Breast epithelium (tissue), 4 donors: ENCODE results near the gene RAB27A. TPM values are rescaled to one million over a fixed set of nuclear protein-coding genes. Genes with fewer than 3 reads are reported as not detected.

Source experiments
- DNase-seq, 2 donors: peaks; one replicate each; pipeline ENCODE4 v3.0.0-alpha.2; 2019; ENCODE audit warnings: low spot score in 2 of 2
- H3K27ac ChIP-seq, 2 donors: fragments of 200-600 bp; sonication (generic) in 1 of 2; one replicate each; pipeline ENCODE4 v1.5.1; 2016 to 2019; ENCODE audit warnings: mild to moderate bottlenecking in 1 of 2
- H3K27me3 ChIP-seq, 2 donors: fragments of 200-600 bp; sonication (generic) in 1 of 2; one replicate each; pipeline versions ENCODE4 v1.5.1 to v1.6.0; 2017 to 2019; ENCODE audit warnings: control low read depth in 1 of 2, mild to moderate bottlenecking in 1 of 2
- H3K36me3 ChIP-seq: fragments of 200-600 bp; one replicate; pipeline ENCODE4 v1.5.1; 2019
- H3K4me1 ChIP-seq, 2 donors: fragments of 200-600 bp; sonication (generic); one replicate each; pipeline ENCODE4 v1.5.1; 2016 to 2019; ENCODE audit warnings: control low read depth in 1 of 2
- H3K4me3 ChIP-seq, 3 donors: fragments of 200-600 bp; sonication (generic); 1 replicate in 2 of 3; 2 replicates in 1 of 3; pipeline ENCODE4 v1.5.1; 2016 to 2019; ENCODE audit warnings: mild to moderate bottlenecking in 3 of 3, moderate library complexity in 2 of 3
- H3K9me3 ChIP-seq, 2 donors: fragments of 200-600 bp; sonication (generic) in 1 of 2; one replicate each; pipeline ENCODE4 v1.5.1; 2016 to 2019; ENCODE audit warnings: control low read depth in 1 of 2
- CTCF ChIP-seq, 3 donors: fragments of 450-650 bp; IDR thresholded peaks; one replicate each; pipeline ENCODE4 v1.5.1; 2016 to 2017; ENCODE audit warnings: antibody characterized with exemption in 3 of 3, mild to moderate bottlenecking in 3 of 3, moderate library complexity in 3 of 3
- POLR2A ChIP-seq: fragments of 450-650 bp; IDR thresholded peaks from one replicate; pipeline ENCODE4 v1.6.1; 2016; ENCODE audit warnings: antibody characterized with exemption, mild to moderate bottlenecking, moderate library complexity
- POLR2AphosphoS5 ChIP-seq, 3 donors: sonication (generic); formaldehyde crosslinking; IDR thresholded peaks; one replicate each; pipeline ENCODE4 v1.6.1; 2017; ENCODE audit warnings: antibody characterized with exemption in 3 of 3
- intact Hi-C: fragments of 100-400 bp; cut with DNase I; formaldehyde crosslinking; loops from one replicate; pipeline ENCODE4 v1.15.1; 2023; ENCODE audit warnings: low total_unique reads
- total RNA-seq, 3 donors: library from RNA; depleted of rRNA; stranded (reverse); fragments of >200 nt; gene quantifications; one replicate each; pipeline ENCODE4 v1.1.0, GENCODE V29; 2016

RAB27A gene
- total RNA-seq, 3 donors from 2014 or later, result 7.4 to 21.3 (median 18.3) TPM

DNA sequence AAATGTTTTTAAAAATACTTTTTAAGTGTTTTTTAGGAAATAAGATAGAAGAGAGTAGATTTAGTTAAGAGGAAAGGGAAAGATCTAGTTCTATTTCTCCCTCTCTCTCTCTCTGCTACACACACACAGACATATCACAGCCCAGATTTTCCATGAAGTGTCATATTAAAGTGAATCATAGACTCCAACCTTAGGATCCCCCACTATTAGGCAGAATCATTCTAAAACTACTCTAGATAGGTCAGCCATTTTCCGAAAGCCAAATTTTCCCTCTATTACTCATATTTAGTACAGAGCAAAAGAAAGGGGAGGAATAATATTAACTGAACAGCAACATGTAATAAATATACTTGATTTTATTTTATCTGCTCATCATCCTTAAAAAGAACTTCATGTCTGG is 47.7 kb downstream of the RAB27A start:
- Histone ChIP-seq H3K9me3 (no peaks in the 10 kb centered on the region), H3K4me1 (no peaks in the 10 kb centered on the region), H3K27ac (no peak overlapping the region), H3K4me3 (no peak overlapping the region), H3K27me3 (no peaks in the 10 kb centered on the region), H3K36me3 (no peaks in the 10 kb centered on the region)
- no peak for DNase-seq
- intact Hi-C loops, result loop anchor here (5.0 kb wide), 1 partner anchor 115 kb away; no protein-coding TSS in a partner anchor
- no peak for TF ChIP-seq CTCF (IDR thresholded peaks at IDR 0.05)
- TF ChIP-seq POLR2AphosphoS5 (IDR thresholded peaks at IDR 0.05), result no peak
- TF ChIP-seq POLR2A, result no peak

DNA sequence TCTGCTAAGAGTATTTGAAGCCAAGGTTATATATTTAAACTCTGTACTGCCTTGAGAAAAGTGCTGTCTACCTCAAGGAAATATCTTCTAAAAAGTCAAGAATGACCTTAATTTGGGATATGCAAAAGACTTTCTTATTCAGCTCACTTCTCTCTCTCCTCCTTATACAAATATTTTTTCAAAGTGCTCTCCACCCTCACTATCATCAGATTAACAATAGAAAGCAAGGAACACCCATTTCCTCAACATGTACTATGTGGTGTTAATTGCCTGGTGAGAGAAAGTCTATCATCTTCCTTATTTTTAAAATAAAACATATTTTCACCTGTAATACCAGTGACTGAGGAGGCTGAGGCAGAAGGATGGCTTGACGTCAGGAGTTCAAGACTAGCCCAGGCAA is 48.4 kb downstream of the RAB27A start:
- H3K27me3 ChIP-seq, result no peaks in the 10 kb centered on the region
- TF ChIP-seq POLR2A, result no peak
- TF ChIP-seq POLR2AphosphoS5 (IDR thresholded peaks at IDR 0.05), result no peak
- H3K4me1 ChIP-seq, result no peaks in the 10 kb centered on the region
- intact Hi-C loops, result loop anchor here (5.0 kb wide), 1 partner anchor 114 kb away; no protein-coding TSS in a partner anchor
- DNase-seq, result no peak
- H3K4me3 ChIP-seq, result no peak overlapping the region
- H3K9me3 ChIP-seq, result no peaks in the 10 kb centered on the region
- no peaks in the 10 kb centered on the region for H3K36me3 ChIP-seq
- H3K27ac ChIP-seq, result no peak overlapping the region

GRCh38 chr15:55240125-55240760 is 49.4 kb downstream of the RAB27A start:
- DNase-seq, result no peak
- no peaks in the 10 kb centered on the region for H3K36me3 ChIP-seq
- intact Hi-C loops, result loop anchor here (5.0 kb wide), 1 partner anchor 113 kb away; no protein-coding TSS in a partner anchor
- no peak overlapping the region for H3K4me3 ChIP-seq
- no peak overlapping the region for H3K27ac ChIP-seq
- no peak for TF ChIP-seq POLR2A
- no peak for TF ChIP-seq CTCF (IDR thresholded peaks at IDR 0.05)
- TF ChIP-seq POLR2AphosphoS5 (IDR thresholded peaks at IDR 0.05), result no peak
- no peaks in the 10 kb centered on the region for H3K9me3 ChIP-seq
- no peaks in the 10 kb centered on the region for H3K4me1 ChIP-seq
- no peaks in the 10 kb centered on the region for H3K27me3 ChIP-seq

GRCh38 chr15:55239440-55240124 is 50.0 kb downstream of the RAB27A start:
- TF ChIP-seq POLR2AphosphoS5 (IDR thresholded peaks at IDR 0.05), result no peak
- no peak for TF ChIP-seq CTCF (IDR thresholded peaks at IDR 0.05)
- no peak for TF ChIP-seq POLR2A
- no peaks in the 10 kb centered on the region for H3K9me3 ChIP-seq
- intact Hi-C loops, result loop anchor here (5.0 kb wide), 1 partner anchor 112 kb away; no protein-coding TSS in a partner anchor
- no peak overlapping the region for H3K27ac ChIP-seq
- H3K27me3 ChIP-seq, result no peaks in the 10 kb centered on the region
- DNase-seq, result no peak
- no peak overlapping the region for H3K4me3 ChIP-seq
- H3K36me3 ChIP-seq, result no peaks in the 10 kb centered on the region
- no peaks in the 10 kb centered on the region for H3K4me1 ChIP-seq

GRCh38 chr15:55238877-55239276 is 50.7 kb downstream of the RAB27A start:
- H3K27me3 ChIP-seq, result no peaks in the 10 kb centered on the region
- no peaks in the 10 kb centered on the region for H3K9me3 ChIP-seq
- H3K27ac ChIP-seq, result no peak overlapping the region
- no peak overlapping the region for H3K4me3 ChIP-seq
- intact Hi-C loops, result no loop called here
- no peaks in the 10 kb centered on the region for H3K4me1 ChIP-seq
- no peaks in the 10 kb centered on the region for H3K36me3 ChIP-seq
- TF ChIP-seq POLR2A, result no peak
- no peak for TF ChIP-seq POLR2AphosphoS5 (IDR thresholded peaks at IDR 0.05)
- no peak for TF ChIP-seq CTCF (IDR thresholded peaks at IDR 0.05)
- no peak for DNase-seq
